NK-92 (cell line): Measurements from ENCODE around the gene TPRX1.
"Not testable (repeated sequence)": the region's sequence is repeated elsewhere in the genome, so short reads cannot be mapped to it uniquely, and the experiment has no call there.

Experiments
- DNase-seq: peaks from one replicate; lab custom pipeline; 2025; ENCODE audit not compliant: unreplicated experiment; lab: John Stamatoyannopoulos, UW

The TPRX1 gene

DNA sequence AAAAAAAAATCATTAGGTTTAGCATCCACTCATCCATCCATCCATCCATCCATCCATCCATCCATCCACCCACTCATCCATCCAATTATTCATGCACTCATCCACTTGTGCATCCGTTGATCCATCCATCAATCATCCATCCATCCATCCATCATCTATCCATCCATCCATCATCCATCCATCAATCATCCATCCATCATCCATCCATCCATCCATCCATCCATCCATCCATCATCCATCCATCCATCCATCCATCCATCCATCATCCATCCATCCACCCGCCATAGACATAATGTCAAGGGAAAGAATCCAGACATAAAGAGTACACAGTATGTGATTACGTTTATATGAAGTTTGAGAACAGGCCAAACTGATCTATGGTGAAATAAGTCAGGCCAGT is 34.8 kb downstream of the TPRX1 start:
- no peak for DNase-seq

- no peak for DNase-seq
Measured at GRCh38 chr19:47768604-47769003, 35.7 kb downstream of the TPRX1 start.

GRCh38 chr19:47767349-47767748 is 37.0 kb downstream of the TPRX1 start:
- DNase-seq: no peak

DNA sequence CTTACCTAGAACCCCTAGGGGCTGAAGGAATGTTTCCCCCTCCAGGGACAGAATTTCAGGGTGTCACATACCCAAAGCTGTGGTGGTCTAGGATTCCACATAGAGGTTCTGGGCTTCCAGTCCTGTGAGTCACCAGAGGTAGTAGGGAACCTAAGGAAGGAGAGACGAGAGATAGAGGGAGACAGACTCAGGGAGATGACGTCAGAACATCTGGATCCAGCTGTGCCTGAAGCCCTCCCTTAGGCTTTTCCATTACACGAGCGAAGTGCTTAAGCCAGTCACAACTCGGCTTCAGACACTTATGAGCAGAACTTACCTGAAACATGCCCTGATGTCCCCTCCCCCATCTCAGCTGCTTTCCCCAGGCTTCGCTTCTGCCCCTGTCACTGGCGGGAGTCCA is 37.7 kb downstream of the TPRX1 start:
- DNase-seq: no peak

GRCh38 chr19:47766359-47766620 is 38.1 kb downstream of the TPRX1 start:
- no peak for DNase-seq

GRCh38 chr19:47765523-47766358 is 38.6 kb downstream of the TPRX1 start:
- DNase-seq: no peak

- not testable (repeated sequence) for DNase-seq
Measured at GRCh38 chr19:47764705-47765104, 39.6 kb downstream of the TPRX1 start.

- no peak for DNase-seq
Measured at GRCh38 chr19:47762615-47763308, 41.6 kb downstream of the TPRX1 start.

- no peak for DNase-seq
Measured at GRCh38 chr19:47762151-47762550, 42.2 kb downstream of the TPRX1 start.

- DNase-seq: no peak
Measured at GRCh38 chr19:47761566-47761965, 42.8 kb downstream of the TPRX1 start.

DNA sequence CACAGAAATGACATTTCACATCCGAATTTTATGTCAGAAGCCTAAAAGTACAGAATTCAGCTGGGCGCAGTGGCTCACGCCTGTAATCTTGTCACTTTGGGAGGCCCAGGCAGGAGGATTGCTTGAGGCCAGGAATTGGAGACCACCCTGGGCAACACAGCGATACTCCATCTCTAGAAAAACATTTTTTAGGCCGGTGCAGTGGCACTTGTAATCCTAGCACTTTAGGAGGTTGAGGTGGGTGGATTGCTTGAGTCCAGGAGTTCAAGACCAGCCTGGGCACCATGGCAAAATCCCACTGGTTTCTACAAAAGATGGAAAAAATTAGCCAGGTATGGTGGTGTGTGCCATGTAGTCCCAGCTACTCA is 43.7 kb downstream of the TPRX1 start:
- DNase-seq: no peak

- DNase-seq: no peak
Measured at GRCh38 chr19:47758443-47758804, 45.9 kb downstream of the TPRX1 start.

- DNase-seq: no peak
Measured at GRCh38 chr19:47757617-47758442, 46.5 kb downstream of the TPRX1 start.

DNA sequence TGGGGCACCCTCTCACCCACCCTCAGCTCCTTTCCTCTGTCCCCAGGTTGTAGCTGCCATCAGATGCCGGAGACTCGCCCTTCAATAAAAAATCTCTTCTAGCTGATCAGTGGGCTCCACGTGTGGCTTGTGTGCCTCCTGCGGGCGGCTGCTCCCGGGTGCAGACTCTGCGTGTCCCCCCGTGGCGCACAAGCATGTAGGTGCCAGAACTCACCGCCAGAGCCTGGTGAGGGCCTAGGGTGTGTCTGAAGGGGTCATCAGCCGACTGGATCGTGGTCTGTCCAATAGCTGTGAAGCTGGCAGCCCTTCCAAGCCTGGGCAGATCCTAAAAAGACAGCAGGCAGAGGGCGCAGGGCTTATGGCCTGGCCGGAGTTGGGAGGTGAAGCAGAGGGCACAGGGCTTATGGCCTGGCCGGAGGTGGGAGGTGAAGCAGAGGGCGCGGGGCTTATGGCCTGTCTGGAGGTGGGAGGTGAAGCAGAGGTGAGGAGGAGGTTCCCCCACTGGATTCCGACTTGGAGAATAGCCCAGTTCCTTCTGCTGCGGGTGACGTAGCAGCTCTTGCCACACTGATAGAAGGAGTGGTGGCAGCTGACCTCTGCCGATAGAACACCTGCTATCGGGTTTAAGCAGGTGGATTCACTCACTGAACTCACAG is 47.3 kb downstream of the TPRX1 start:
- DNase-seq: no peak

GRCh38 chr19:47756627-47756929 is 47.8 kb downstream of the TPRX1 start:
- DNase-seq: no peak

GRCh38 chr19:47755762-47756626 is 48.4 kb downstream of the TPRX1 start:
- DNase-seq: no peak

GRCh38 chr19:47755065-47755761 is 49.1 kb downstream of the TPRX1 start:
- DNase-seq: no peak

DNA sequence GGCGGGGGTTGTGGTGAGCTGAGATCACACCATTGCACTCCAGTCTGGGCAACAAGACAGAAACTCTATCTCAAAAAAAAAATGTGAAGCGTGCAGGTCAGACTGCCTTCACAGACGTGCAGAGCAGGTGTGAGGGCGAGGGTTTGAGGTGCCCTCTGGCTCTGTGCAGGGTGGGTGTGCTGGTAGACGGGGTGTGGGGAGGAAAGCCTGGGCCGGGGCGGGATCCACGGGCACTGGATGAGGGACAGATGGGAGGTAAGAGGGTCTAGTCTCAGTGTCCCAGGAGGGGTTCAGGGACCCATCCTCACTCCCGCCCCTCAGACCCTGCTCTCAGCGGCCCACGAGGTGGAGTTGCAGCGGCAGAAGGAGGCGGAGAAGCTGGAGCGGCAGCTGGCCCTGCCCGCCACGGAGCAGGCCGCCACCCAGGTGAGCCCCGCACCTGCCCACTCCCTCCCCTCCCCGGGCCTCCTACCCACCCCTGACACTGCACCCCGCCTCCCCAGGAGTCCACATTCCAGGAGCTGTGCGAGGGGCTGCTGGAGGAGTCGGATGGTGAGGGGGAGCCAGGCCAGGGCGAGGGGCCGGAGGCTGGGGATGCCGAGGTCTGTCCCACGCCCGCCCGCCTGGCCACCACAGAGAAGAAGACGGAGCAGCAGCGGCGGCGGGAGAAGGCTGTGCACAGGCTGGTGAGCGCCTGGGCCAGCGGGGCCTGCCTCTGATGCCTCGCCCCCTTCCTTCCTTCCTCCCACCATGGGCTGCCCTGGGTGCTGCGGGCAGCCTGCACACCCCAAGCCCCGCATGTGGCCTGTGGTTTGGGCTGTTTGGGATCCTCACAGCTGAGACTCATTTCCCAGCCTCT is 49.9 kb downstream of the TPRX1 start:
- DNase-seq: no peak
